Endothelial cell of umbilical vein (primary cell): ENCODE data around the gene SPTLC1. TPM values are rescaled to one million over a fixed set of nuclear protein-coding genes. Genes with fewer than 3 reads are reported as not detected.

Experiments used
- BruUV-seq: library from RNA; stranded (reverse); fragments of 400-500 nt; replicated peaks from 2 replicates; lab custom pipeline; 2021; lab: Mats Ljungman, UMichigan
- CTCF ChIA-PET: fragments of 300-600, 350-600 bp; sonication (Branson Sonifier 250); formaldehyde crosslinking; loops from one replicate; lab custom pipeline; 2021; ENCODE audit warnings: antibody characterized with exemption, inconsistent platforms; lab: Charles Lee
- POLR2A ChIA-PET: fragments of 300-600, 350-600 bp; sonication (Branson Sonifier 250); formaldehyde crosslinking; loops from one replicate; lab custom pipeline; 2021; ENCODE audit warnings: antibody characterized with exemption, inconsistent platforms; lab: Charles Lee
- DNase-seq: peaks from one replicate; pipeline ENCODE4 v3.0.0-alpha.2; 2011; ENCODE audit warnings: low read depth, low spot score
- FAIRE-seq: peaks from 2 replicates; lab custom pipeline; 2011; peaks lifted over from hg19 to GRCh38; lab: Jason Lieb, UNC
- H2AFZ ChIP-seq: 2 replicates; pipeline ENCODE4 v1.6.0; 2012; ENCODE audit warnings: low read depth, low read length, control low read depth, inconsistent platforms
- H3K27ac ChIP-seq: 2 replicates; pipeline ENCODE4 v1.5.1; 2011; ENCODE audit warnings: low read depth, mild to moderate bottlenecking, control low read depth, low read length, moderate library complexity; ENCODE audit not compliant: insufficient read depth
- H3K27me3 ChIP-seq, 2 experiments: 2 replicates each; pipeline versions ENCODE4 v1.6.0 to v1.6.1; 2011; ENCODE audit warnings: low read length in 2 of 2, mixed read lengths in 1 of 2; ENCODE audit not compliant: control insufficient read depth in 2 of 2, insufficient read depth in 2 of 2
- H3K36me3 ChIP-seq, 2 experiments: 2 replicates in 1 of 2; 3 replicates in 1 of 2; pipeline ENCODE4 v1.5.1; 2011; ENCODE audit warnings: low read length in 2 of 2, mild to moderate bottlenecking in 1 of 2, moderate library complexity in 1 of 2; ENCODE audit not compliant: control insufficient read depth in 2 of 2, insufficient read depth in 2 of 2; ENCODE audit errors: extremely low read depth in 1 of 2
- H3K4me1 ChIP-seq: 3 replicates; pipeline ENCODE4 v1.5.1; 2011; ENCODE audit warnings: mild to moderate bottlenecking, low read length; ENCODE audit not compliant: control insufficient read depth, insufficient read depth; ENCODE audit errors: extremely low read depth
- H3K4me2 ChIP-seq: 2 replicates; pipeline ENCODE4 v1.6.1; 2011; ENCODE audit warnings: low read length, control low read depth, mixed read lengths; ENCODE audit not compliant: insufficient read depth
- H3K4me3 ChIP-seq, 3 experiments: fragments of 200-600 bp in 1 of 3; sonication (generic), shearing (Covaris generic) in 1 of 3; replicated peaks in 1 of 3; 2 replicates each; pipeline ENCODE4 v1.5.1; 2011 to 2016; ENCODE audit warnings: control low read depth in 3 of 3, low read length in 3 of 3, mild to moderate bottlenecking in 2 of 3, inconsistent platforms in 1 of 3, low read depth in 1 of 3, moderate library complexity in 1 of 3; ENCODE audit not compliant: insufficient read depth in 1 of 3
- H3K79me2 ChIP-seq: 2 replicates; pipeline ENCODE4 v1.6.0; 2012; ENCODE audit warnings: low read length, inconsistent platforms; ENCODE audit not compliant: control insufficient read depth, insufficient read depth
- H3K9ac ChIP-seq: replicated peaks from 2 replicates; pipeline ENCODE3; 2011; ENCODE audit warnings: low read length, control low read depth; ENCODE audit not compliant: insufficient read depth; ENCODE audit errors: extremely low read depth
- H3K9me1 ChIP-seq: replicated peaks from 3 replicates; pipeline ENCODE4 v1.6.0; 2011; ENCODE audit warnings: mild to moderate bottlenecking, low read length; ENCODE audit not compliant: control insufficient read depth, insufficient read depth; ENCODE audit errors: extremely low read depth
- H3K9me3 ChIP-seq: replicated peaks from 2 replicates; pipeline ENCODE4 v1.5.1; 2012; ENCODE audit warnings: low read length, inconsistent platforms; ENCODE audit not compliant: control insufficient read depth, insufficient read depth
- H4K20me1 ChIP-seq: replicated peaks from 2 replicates; pipeline ENCODE3; 2011; ENCODE audit warnings: mild to moderate bottlenecking, low read length; ENCODE audit not compliant: control insufficient read depth, insufficient read depth; ENCODE audit errors: extremely low read depth
- CTCF ChIP-seq, 2 donors: IDR thresholded peaks; 1 replicate in 1 of 2; 2 replicates in 1 of 2; pipeline ENCODE4 v1.5.1; 2011; ENCODE audit warnings: low read length in 2 of 2, mild to moderate bottlenecking in 2 of 2, moderate library complexity in 2 of 2, control low read depth in 1 of 2, inconsistent platforms in 1 of 2, low read depth in 1 of 2; ENCODE audit not compliant: insufficient read depth in 1 of 2; ENCODE audit errors: extremely low read depth in 1 of 2
- FOS ChIP-seq: IDR thresholded peaks from 2 replicates; pipeline ENCODE4 v1.6.1; 2011; ENCODE audit warnings: mild to moderate bottlenecking, low read length, moderate library complexity, borderline replicate concordance; ENCODE audit not compliant: insufficient read depth
- GATA2 ChIP-seq: IDR thresholded peaks from 2 replicates; pipeline ENCODE4 v1.7.0; 2011; ENCODE audit warnings: low read depth, mild to moderate bottlenecking, moderate library complexity, mixed read lengths, low read length; ENCODE audit not compliant: insufficient read length, insufficient read depth
- JUN ChIP-seq: IDR thresholded peaks from 2 replicates; pipeline ENCODE4 v1.6.1; 2011; ENCODE audit warnings: borderline replicate concordance, low read depth; ENCODE audit not compliant: insufficient read length, insufficient read depth
- MAX ChIP-seq: IDR thresholded peaks from 2 replicates; pipeline ENCODE4 v1.6.1; 2011; ENCODE audit not compliant: insufficient read depth, insufficient read length
- MYC ChIP-seq: IDR thresholded peaks from one replicate; pipeline ENCODE4 v1.6.1; 2011; ENCODE audit warnings: mild to moderate bottlenecking, low read depth, low read length
- POLR2A ChIP-seq: IDR thresholded peaks from 2 replicates; pipeline ENCODE4 v1.6.1; 2012; ENCODE audit warnings: low read depth, mild to moderate bottlenecking, control low read depth, low read length
- POLR2AphosphoS5 ChIP-seq: IDR thresholded peaks from 2 replicates; pipeline ENCODE4 v1.6.1; 2012; ENCODE audit warnings: low read depth, mild to moderate bottlenecking, control low read depth, low read length, moderate library complexity; ENCODE audit not compliant: insufficient read depth
- dilution Hi-C: fragments of 300-500 bp; cut with MboI; formaldehyde crosslinking; loops from one replicate; pipeline ENCODE4 v1.15.0; 2019; ENCODE audit warnings: low sequenced_read_pairs; ENCODE audit not compliant: extremely low pct_ligation_motif_present
- intact Hi-C: fragments of 100-400 bp; cut with micrococcal nuclease; formaldehyde crosslinking; loops from one replicate; pipeline ENCODE4 v1.10.0; 2022
- polyA plus RNA-seq, 4 experiments: library from polyadenylated mRNA; depleted of rRNA in 3 of 4; stranded (reverse) in 3 of 4; unstranded in 1 of 4; fragments of >200 nt; gene quantifications; 2 replicates each; pipeline versions ENCODE4 v1.2.1 to v1.2.3, GENCODE V29; 2011 to 2012; ENCODE audit warnings: missing spikeins in 1 of 4
- total RNA-seq: library from RNA; stranded (reverse); gene quantifications from 2 replicates; pipeline ENCODE4 v1.2.3, GENCODE V29; 2021

The SPTLC1 gene
- total and polyA plus RNA-seq, 2 donors (not counting 3 experiments of a cell fraction or from before 2014, with no cell fraction given): 35.9 to 68.5 TPM

GRCh38 chr9:92136184-92136858 lies 21.1 kb upstream of the SPTLC1 start:
- Histone ChIP-seq H3K4me1 (peaks cover 11% of the 10 kb centered on the region), H3K9me1 (no peaks in the 10 kb centered on the region), H3K79me2 (no peaks in the 10 kb centered on the region), H3K9ac (no peak overlapping the region), H3K4me3 (no peak overlapping the region), H2AFZ (no peak overlapping the region), H3K27ac (no peak overlapping the region), H4K20me1 (no peaks in the 10 kb centered on the region), H3K4me2 (no peak overlapping the region), H3K36me3 (no peaks in the 10 kb centered on the region), H3K27me3 (no peaks in the 10 kb centered on the region), H3K9me3 (no peaks in the 10 kb centered on the region)
- dilution Hi-C loops (no loop called here), intact Hi-C loops (loop anchor here (5.0 kb wide), 1 partner anchor 656 kb away; no protein-coding TSS in a partner anchor)
- no TSS peak for BruUV-seq
- CTCF ChIA-PET: interaction anchor here (1.1 to 9.0 kb wide), 2 partner anchors 96 to 105 kb away, joined by 4 to 239 read pairs; no protein-coding TSS in a partner anchor
- POLR2A ChIA-PET: no interaction called here
- TF ChIP-seq GATA2: no peak
- no peak for TF ChIP-seq POLR2AphosphoS5
- TF ChIP-seq MYC: no peak
- TF ChIP-seq POLR2A: no peak
- TF ChIP-seq MAX: no peak
- no peak for TF ChIP-seq FOS
- TF ChIP-seq JUN: no peak
- TF ChIP-seq CTCF (IDR thresholded peaks at IDR 0.05; ENCODE audit: extremely low read depth in 1 of 2, insufficient read depth in 1 of 2, low read depth in 1 of 2, low read length in 2 of 2): no peak
- DNase-seq: no peak
- no peak for FAIRE-seq
